HG03521 (cell line): ENCODE results near the gene ZNF30.
"Not testable (repeated sequence)": the region's sequence is repeated elsewhere in the genome, so short reads cannot be mapped to it uniquely, and the experiment has no call there.

Experiments
- ATAC-seq: cut with Tn5 transposase; IDR thresholded peaks from one replicate; pipeline ENCODE4 v1.9.1; 2021; ENCODE audit warnings: mild to moderate bottlenecking, moderate library complexity; ENCODE audit not compliant: unreplicated experiment

ZNF30 gene

DNA sequence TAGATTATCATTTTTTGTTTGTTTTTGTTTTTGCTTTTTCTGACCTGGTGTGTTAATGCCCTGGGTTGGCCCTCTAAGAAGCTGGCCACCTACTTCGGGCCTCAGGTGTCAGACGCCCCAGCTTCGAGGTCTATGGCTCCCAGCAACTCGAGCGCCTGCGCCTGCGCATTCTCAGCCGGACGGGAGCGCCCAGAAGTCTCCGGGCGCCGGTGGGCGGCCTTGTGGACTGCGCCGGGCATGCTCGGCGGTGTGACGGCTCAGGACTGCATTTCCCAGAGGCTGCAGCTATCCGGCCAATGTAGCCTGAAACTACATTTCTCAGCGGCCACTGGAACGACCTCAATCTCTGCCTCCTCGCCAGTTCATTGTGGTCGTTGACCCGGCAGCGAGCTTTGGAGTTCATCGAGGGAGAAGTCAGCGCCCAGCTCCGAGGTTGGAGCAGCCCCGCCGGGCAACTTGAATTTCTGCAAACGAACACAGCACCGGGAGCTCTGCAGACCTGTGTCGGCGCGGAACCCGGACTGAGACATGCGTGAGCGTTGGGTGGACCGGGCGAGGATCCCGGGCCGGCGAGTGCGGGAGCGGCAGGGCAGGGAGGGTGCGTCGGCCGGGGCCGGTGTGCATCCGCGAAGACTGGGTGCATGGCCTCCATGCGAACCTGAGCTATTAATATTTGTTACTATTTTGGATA, at the start of gene ZNF30:
TSS of gene ZNF30 (plus strand) at position 219 of the 691 bp plus-strand sequence. CDS start 3,045 bp downstream, outside the sequence.
- peak; percentile 87 for ATAC-seq

DNA sequence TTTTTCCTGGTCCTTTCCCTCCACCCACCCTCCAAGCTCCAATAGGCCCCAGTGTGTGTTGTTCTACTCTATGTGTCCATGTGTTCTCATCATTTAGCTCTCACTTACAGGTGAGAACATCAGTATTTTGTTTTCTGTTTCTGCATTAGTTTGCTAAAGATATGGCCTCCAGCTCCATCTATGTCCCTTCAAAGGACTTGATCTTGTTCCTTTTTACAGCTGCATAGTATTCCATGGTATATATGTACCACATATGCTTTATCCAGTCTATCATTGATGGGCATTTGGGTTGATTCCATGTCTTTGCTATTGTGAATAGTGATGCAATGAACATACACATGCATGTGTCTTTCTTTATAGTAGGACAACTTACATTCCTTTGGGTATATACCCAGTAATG, 47.1 kb upstream of the ZNF30 start:
- no peak for ATAC-seq

DNA sequence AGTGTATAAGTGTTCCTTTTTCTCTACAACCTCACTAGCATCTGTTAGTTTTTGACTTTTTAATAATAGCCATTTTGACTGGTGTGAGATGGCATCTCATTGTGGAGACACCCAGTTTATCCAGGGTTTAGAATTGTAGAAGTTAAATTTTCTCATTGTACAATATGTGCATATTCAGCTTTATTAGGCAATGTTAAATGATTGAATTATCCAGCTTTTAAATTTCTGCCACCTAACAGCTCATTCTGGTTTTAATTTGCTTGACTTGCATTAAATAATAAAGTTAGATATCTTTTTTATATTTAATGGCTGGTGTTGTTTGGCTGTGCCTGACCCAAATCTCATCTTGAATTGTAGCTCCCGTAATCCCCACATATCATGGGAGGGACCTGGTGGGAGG, 46.7 kb upstream of the ZNF30 start:
- no peak for ATAC-seq

DNA sequence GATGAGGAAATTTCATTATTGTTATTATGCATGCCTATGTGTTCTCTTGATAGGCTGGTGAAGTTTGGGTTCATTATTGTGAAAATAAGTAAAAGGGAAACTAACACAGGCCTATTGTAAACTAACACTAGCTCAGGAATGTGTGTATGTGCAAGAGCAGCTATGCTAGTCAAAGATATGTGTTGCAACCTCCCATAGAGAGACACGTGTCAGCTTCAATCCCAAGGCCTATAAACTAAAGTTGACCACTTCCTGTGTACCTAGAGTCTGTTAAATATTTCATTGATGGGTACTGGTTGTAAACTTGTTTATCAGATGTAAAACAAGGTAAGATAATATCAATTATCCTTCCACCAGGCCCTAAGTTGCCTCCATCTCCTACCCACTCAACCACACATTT, 44.7 kb upstream of the ZNF30 start:
- ATAC-seq: no peak

- ATAC-seq: no peak
Measured at GRCh38 chr19:34888091-34888490, 38.6 kb upstream of the ZNF30 start.

DNA sequence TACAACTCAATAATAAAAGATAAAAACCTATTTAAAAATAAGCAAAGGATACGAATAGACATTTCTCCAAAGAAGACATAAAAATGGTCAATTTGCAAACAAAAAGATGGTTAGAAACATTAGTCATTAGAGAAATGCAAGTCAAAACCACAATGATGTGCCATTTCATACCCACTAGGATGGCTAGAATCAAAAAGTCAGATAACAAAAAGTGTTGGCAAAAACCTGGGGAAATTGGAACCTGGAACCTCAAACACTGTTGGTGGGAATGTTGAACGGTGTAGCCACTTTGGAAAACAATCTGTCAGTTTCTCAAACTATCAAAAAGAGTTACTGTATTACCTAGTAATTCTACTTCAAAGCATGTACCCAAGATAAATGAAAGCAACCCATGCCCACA, 26.5 kb upstream of the ZNF30 start:
- ATAC-seq: no peak

DNA sequence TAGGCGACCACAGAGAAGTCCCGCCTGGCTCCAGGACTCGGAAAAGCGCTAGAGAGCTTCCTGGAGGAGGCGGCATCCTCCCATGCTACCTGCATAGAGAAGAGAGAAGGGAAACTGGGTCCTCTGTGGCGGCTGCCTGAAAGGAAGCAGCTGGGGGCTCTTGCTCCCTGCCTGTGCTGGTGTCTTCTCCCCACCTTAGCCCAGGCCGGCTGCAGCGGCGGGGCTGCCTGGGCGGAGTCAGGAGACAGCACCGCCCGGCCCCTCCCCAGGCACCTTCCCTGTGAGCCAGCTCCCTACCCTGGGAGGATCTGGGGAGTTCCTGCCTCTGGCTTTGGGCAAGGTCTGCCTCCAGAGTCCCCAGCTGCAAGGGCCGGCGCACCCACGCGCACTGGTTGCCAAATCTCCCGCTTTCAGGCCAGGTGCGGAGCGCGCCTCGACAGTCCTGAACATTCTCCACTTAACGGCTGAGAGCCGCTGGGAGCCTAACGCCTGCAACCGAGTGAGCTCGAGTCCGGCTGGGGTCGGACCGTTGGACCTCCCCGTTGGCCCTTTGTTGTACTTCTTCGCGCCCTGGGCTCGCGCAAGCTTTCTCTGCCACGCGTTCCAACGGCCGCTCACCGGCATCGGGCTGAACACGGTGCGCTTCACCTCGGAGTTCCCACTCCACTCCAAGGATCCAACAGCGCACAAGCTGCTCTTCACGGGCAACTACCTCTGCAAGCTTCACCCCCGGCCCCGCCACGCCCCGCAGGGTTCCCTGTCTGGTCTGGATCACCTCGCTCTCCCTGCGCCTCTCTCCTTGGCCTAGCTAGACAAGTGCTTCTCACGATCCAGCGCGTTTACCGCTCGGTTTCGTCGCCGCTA, 21.8 kb upstream of the ZNF30 start:
- ATAC-seq: no peak

DNA sequence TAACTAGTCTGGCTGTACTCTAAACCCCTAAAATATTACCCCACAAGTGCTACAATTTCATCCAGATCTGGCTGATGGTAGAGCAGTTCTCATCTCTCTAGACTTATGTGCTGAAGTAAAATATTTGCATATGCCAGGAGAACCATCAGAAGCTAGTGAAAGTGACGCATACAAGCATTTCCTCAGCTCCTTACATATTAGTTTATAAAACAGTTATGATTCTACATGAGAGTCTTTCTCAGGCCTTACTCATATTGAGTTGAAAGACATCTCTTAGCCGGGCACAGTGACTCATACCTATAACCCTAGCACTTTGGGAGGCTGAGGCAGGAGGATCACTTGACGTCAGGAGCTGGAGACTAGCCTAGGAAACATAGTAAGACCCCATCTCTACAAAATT, 15.9 kb upstream of the ZNF30 start:
- no peak for ATAC-seq

DNA sequence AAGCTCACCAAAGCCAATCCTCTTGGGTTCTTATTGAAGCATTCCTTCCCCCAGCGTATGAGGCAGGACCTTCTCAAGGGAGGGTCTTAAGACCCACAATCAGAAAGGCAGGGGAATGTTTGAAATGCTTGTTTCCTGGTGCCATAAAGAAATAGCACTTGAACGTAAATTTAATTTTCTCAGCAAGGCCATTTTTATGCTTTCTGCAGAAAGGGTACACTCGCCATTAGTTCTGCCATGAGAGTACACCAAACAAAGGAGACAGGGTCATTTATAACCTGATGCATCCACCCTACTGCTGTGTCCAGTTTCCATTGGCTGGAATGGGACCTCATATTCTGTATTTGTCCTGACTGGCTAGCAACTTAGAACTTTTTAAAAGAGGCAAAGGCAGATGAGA, 9.6 kb upstream of the ZNF30 start:
- ATAC-seq: not testable (repeated sequence)

- ATAC-seq: no peak
Measured at GRCh38 chr19:34918190-34918589, 8.5 kb upstream of the ZNF30 start.

DNA sequence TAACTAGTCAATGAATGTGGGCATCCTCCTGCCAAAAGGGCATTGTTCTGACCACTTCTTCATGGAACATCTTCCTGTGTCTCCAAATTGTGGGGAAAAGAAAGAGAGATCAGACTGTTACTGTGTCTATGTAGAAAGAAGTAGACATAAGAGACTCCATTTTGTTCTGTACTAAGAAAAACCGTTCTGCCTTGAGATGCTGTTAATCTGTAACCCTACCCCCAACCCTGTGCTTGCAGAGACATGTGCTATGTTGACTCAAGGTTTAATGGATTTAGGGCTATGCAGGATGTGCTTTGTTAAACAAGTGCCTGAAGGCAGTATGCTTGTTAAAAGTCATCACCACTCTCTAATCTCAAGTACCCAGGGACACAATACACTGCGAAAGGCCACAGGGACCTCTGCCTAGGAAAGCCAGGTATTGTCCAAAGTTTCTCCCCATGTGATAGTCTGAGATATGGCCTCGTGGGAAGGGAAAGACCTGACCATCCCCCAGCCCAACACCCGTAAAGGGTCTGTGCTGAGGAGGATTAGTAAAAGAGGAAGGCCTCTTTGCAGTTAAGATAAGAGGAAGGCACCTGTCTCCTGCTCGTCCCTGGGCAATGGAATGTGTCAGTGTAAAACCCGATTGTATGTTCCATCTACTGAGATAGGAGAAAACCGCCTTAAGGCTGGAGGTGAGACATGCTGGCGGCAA, 6.5 kb upstream of the ZNF30 start:
- not testable (repeated sequence) for ATAC-seq

GRCh38 chr19:34925278-34925855, 1.3 kb upstream of the ZNF30 start:
- ATAC-seq: no peak

DNA sequence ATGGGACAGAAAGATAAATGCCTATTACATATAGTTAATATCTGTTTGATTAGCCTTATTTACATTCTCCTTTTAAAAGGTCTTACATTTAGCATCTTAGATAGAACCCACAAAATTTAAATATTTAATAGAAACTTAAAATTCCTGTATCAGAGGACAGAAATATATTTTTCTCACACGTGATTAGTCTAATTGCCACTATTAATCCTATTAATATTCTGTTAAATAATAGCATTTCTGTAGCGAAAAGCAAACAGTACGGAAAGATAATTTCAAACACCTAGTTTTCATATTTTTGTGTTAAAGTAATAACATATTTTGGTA, 380 bp upstream of the ZNF30 start:
- no peak for ATAC-seq

- no peak for ATAC-seq
Measured at GRCh38 chr19:34932494-34932893, 5.8 kb downstream of the ZNF30 start.

GRCh38 chr19:34936184-34936583, 9.5 kb downstream of the ZNF30 start:
- ATAC-seq: no peak

- no peak for ATAC-seq
Measured at GRCh38 chr19:34938886-34939285, 12.2 kb downstream of the ZNF30 start.

DNA sequence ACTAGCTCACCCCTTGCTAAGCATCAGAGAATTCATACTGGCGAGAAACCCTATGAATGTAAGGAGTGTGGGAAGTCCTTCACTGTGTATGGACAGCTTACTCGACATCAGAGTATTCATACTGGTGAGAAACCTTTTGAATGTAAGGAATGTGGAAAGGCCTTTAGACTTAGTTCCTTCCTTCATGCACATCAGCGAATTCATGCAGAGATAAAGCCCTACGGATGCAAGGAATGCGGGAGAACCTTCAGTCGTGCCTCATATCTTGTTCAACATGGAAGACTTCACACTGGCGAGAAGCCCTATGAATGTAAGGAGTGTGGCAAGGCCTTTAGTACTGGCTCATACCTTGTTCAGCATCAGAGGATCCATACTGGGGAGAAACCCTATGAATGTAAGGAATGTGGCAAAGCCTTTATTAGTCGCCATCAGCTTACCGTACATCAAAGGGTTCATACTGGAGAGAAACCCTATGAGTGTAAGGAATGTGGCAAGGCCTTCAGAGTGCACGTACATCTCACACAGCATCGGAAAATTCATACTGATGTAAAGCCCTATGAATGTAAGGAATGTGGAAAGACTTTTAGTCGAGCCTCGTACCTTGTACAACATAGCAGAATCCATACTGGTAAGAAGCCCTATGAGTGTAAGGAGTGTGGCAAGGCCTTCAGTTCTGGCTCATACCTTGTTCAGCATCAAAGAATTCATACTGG, 17.3 kb downstream of the ZNF30 start:
- ATAC-seq: no peak

- no peak for ATAC-seq
Measured at GRCh38 chr19:34953092-34953491, 26.4 kb downstream of the ZNF30 start.

GRCh38 chr19:34957830-34958751, 31.4 kb downstream of the ZNF30 start:
- ATAC-seq: no peak

- no peak for ATAC-seq
Measured at GRCh38 chr19:34959021-34959420, 32.3 kb downstream of the ZNF30 start.
